ENCODE results near the gene AVPR1B.

AVPR1B gene

GRCh38 chr1:206136241-206136640 is 19.1 kb upstream of the AVPR1B start:
- no peak overlapping the region for H3K4me3 ChIP-seq (ENCODE audit: low read depth, low read length)
- DNase-seq (ENCODE audit: low read depth), result no peak
- no peak for TF ChIP-seq CTCF (IDR thresholded peaks at IDR 0.05; ENCODE audit: low read depth, low read length, missing control alignments)

- no peak for DNase-seq (ENCODE audit: low read depth)
- no peak for TF ChIP-seq CTCF (IDR thresholded peaks at IDR 0.05; ENCODE audit: low read depth, low read length, missing control alignments)
- no peak overlapping the region for H3K4me3 ChIP-seq (ENCODE audit: low read depth, low read length)
Measured at GRCh38 chr1:206135248-206135647, 18.1 kb upstream of the AVPR1B start.

- no peak for DNase-seq (ENCODE audit: low read depth)
- TF ChIP-seq CTCF (IDR thresholded peaks at IDR 0.05; ENCODE audit: low read depth, low read length, missing control alignments), result no peak
Measured at GRCh38 chr1:206133751-206134415, 16.7 kb upstream of the AVPR1B start.

GRCh38 chr1:206131037-206131436 is 13.8 kb upstream of the AVPR1B start:
- DNase-seq (ENCODE audit: low read depth), result no peak
- no peak overlapping the region for H3K4me3 ChIP-seq (ENCODE audit: low read depth, low read length)
- no peak for TF ChIP-seq CTCF (IDR thresholded peaks at IDR 0.05; ENCODE audit: low read depth, low read length, missing control alignments)

More at GRCh38 chr1:206133751-206134415, 16.7 kb upstream of the AVPR1B start:
- no peak overlapping the region for H3K4me3 ChIP-seq (ENCODE audit: low read depth, low read length)

GRCh38 chr1:206128196-206128595 is 11.0 kb upstream of the AVPR1B start:
- no peak for DNase-seq (ENCODE audit: low read depth)
- TF ChIP-seq CTCF (IDR thresholded peaks at IDR 0.05; ENCODE audit: low read depth, low read length, missing control alignments), result no peak

GRCh38 chr1:206127336-206127735 is 10.1 kb upstream of the AVPR1B start:
- H3K4me3 ChIP-seq (ENCODE audit: low read depth, low read length), result no peak overlapping the region
- DNase-seq (ENCODE audit: low read depth), result no peak
- TF ChIP-seq CTCF (IDR thresholded peaks at IDR 0.05; ENCODE audit: low read depth, low read length, missing control alignments), result no peak

More at GRCh38 chr1:206128196-206128595, 11.0 kb upstream of the AVPR1B start:
- H3K4me3 ChIP-seq (ENCODE audit: low read depth, low read length), result no peak overlapping the region

- no peak overlapping the region for H3K4me3 ChIP-seq (ENCODE audit: low read depth, low read length)
- no peak for DNase-seq (ENCODE audit: low read depth)
- no peak for TF ChIP-seq CTCF (IDR thresholded peaks at IDR 0.05; ENCODE audit: low read depth, low read length, missing control alignments)
Measured at GRCh38 chr1:206125346-206125745, 8.2 kb upstream of the AVPR1B start.
